Gastrocnemius medialis (tissue), 4 donors: Measurements from ENCODE around the gene MBTPS1. TPM values are rescaled to one million over a fixed set of nuclear protein-coding genes. Genes with fewer than 3 reads are reported as not detected.

Experiments
- ATAC-seq, 2 donors: fragments of 150-250 bp; one replicate each; pipeline ENCODE4 v1.9.1; 2016
- DNase-seq, 2 donors: peaks; one replicate each; pipeline ENCODE4 v3.0.0-alpha.2; 2019
- H3K27ac ChIP-seq, 4 donors: fragments of 200-600 bp; sonication (generic); 1 replicate in 1 of 4; 2 replicates in 3 of 4; pipeline ENCODE4 v1.5.1; 2016 to 2018; ENCODE audit warnings: mild to moderate bottlenecking in 2 of 4, moderate library complexity in 1 of 4
- H3K27me3 ChIP-seq, 3 donors: fragments of 200-600 bp; sonication (generic) in 2 of 3; 1 replicate in 1 of 3; 2 replicates in 2 of 3; pipeline versions ENCODE4 v1.5.1 to v1.6.0; 2016 to 2019; ENCODE audit warnings: mild to moderate bottlenecking in 1 of 3, moderate library complexity in 1 of 3
- H3K36me3 ChIP-seq, 2 donors: fragments of 200-600 bp; sonication (generic) in 1 of 2; one replicate each; pipeline ENCODE4 v1.5.1; 2017 to 2018
- H3K4me1 ChIP-seq, 2 donors: fragments of 200-600 bp; sonication (generic) in 1 of 2; one replicate each; pipeline ENCODE4 v1.5.1; 2016 to 2017; ENCODE audit warnings: mild to moderate bottlenecking in 2 of 2
- H3K4me3 ChIP-seq, 4 donors: fragments of 200-600 bp; sonication (generic) in 3 of 4; 1 replicate in 1 of 4; 2 replicates in 3 of 4; pipeline ENCODE4 v1.5.1; 2016 to 2019; ENCODE audit warnings: mild to moderate bottlenecking in 2 of 4
- H3K9me3 ChIP-seq, 3 donors: fragments of 200-600 bp; sonication (generic) in 2 of 3; 1 replicate in 1 of 3; 2 replicates in 2 of 3; pipeline ENCODE4 v1.5.1; 2016 to 2019
- CTCF ChIP-seq, 5 experiments: fragments of 450-650 bp in 3 of 5; fragments of 200-600 bp in 2 of 5; sonication (generic) in 2 of 5; IDR thresholded peaks in 4 of 5; conservative IDR thresholded peaks in 1 of 5; 1 replicate in 4 of 5; 2 replicates in 1 of 5; pipeline ENCODE4 v1.5.1; 2016 to 2019; ENCODE audit warnings: antibody characterized with exemption in 5 of 5, mild to moderate bottlenecking in 3 of 5, moderate library complexity in 3 of 5
- POLR2A ChIP-seq, 2 donors: fragments of 450-650 bp; IDR thresholded peaks; one replicate each; pipeline ENCODE4 v1.6.1; 2017; ENCODE audit warnings: antibody characterized with exemption in 2 of 2, mild to moderate bottlenecking in 2 of 2, moderate library complexity in 2 of 2
- in situ Hi-C, 4 donors: fragments of 200-750 bp; cut with MboI; loops; one replicate each; pipeline versions ENCODE4 v1.15.0 to v1.8.0; 2017; ENCODE audit warnings: low sequenced_read_pairs in 4 of 4
- intact Hi-C: fragments of 100-400 bp; cut with DNase I; formaldehyde crosslinking; loops from one replicate; pipeline ENCODE4 v1.15.1; 2023; ENCODE audit warnings: low total_unique reads
- total RNA-seq, 4 donors: library from RNA; depleted of rRNA; stranded (reverse); fragments of >200 nt; gene quantifications; one replicate each; pipeline versions ENCODE4 v1.1.0 to v1.2.3, GENCODE V29; 2016

Gene MBTPS1
- total RNA-seq, 4 donors from 2014 or later = 28.8 to 44.3 (median 38.5) TPM

GRCh38 chr16:84020353-84020752, 96.4 kb downstream of the MBTPS1 start:
- intact Hi-C loops = no loop called here
- in situ Hi-C loops = no loop called here
- Histone ChIP-seq H3K4me1 (no peaks in the 10 kb centered on the region), H3K27me3 (no peaks in the 10 kb centered on the region), H3K27ac (no peak overlapping the region), H3K36me3 (no peaks in the 10 kb centered on the region), H3K4me3 (no peak overlapping the region), H3K9me3 (no peaks in the 10 kb centered on the region)
- no peak for ATAC-seq
- TF ChIP-seq CTCF (IDR thresholded peaks at IDR 0.05 in 4 of 5, conservative IDR thresholded peaks at IDR 0.05 in 1 of 5) (no peak), POLR2A (IDR thresholded peaks at IDR 0.05) (no peak)
- no peak for DNase-seq

- no peak for TF ChIP-seq CTCF (IDR thresholded peaks at IDR 0.05 in 4 of 5, conservative IDR thresholded peaks at IDR 0.05 in 1 of 5)
- TF ChIP-seq POLR2A (IDR thresholded peaks at IDR 0.05) = no peak
- DNase-seq (no peak), ATAC-seq (no peak)
- Histone ChIP-seq H3K9me3 (no peaks in the 10 kb centered on the region), H3K27me3 (no peaks in the 10 kb centered on the region), H3K27ac (no peak overlapping the region), H3K36me3 (no peaks in the 10 kb centered on the region), H3K4me1 (no peaks in the 10 kb centered on the region), H3K4me3 (no peak overlapping the region)
- in situ Hi-C loops (no loop called here), intact Hi-C loops (no loop called here)
Measured at GRCh38 chr16:84018710-84019109, 98.0 kb downstream of the MBTPS1 start.

- in situ Hi-C loops (no loop called here), intact Hi-C loops (no loop called here)
- Histone ChIP-seq H3K4me1 (no peaks in the 10 kb centered on the region), H3K9me3 (no peaks in the 10 kb centered on the region), H3K36me3 (no peaks in the 10 kb centered on the region), H3K4me3 (no peak overlapping the region), H3K27me3 (no peaks in the 10 kb centered on the region), H3K27ac (no peak overlapping the region)
- no peak for DNase-seq
- no peak for ATAC-seq
- TF ChIP-seq POLR2A (IDR thresholded peaks at IDR 0.05) (no peak), CTCF (IDR thresholded peaks at IDR 0.05 in 4 of 5, conservative IDR thresholded peaks at IDR 0.05 in 1 of 5) (no peak)
Measured at GRCh38 chr16:84016477-84016876, 100.3 kb downstream of the MBTPS1 start.

- H3K4me1 ChIP-seq = no peaks in the 10 kb centered on the region
- no peaks in the 10 kb centered on the region for H3K9me3 ChIP-seq
- H3K4me3 ChIP-seq = no peak overlapping the region
- TF ChIP-seq CTCF (IDR thresholded peaks at IDR 0.05 in 4 of 5, conservative IDR thresholded peaks at IDR 0.05 in 1 of 5) (no peak), POLR2A (IDR thresholded peaks at IDR 0.05) (no peak)
- DNase-seq (no peak), ATAC-seq (no peak)
- in situ Hi-C loops (no loop called here), intact Hi-C loops (no loop called here)
- no peak overlapping the region for H3K27ac ChIP-seq
- no peaks in the 10 kb centered on the region for H3K36me3 ChIP-seq
- no peaks in the 10 kb centered on the region for H3K27me3 ChIP-seq
Measured at GRCh38 chr16:84015399-84015798, 101.3 kb downstream of the MBTPS1 start.

GRCh38 chr16:84014570-84015327, 102.0 kb downstream of the MBTPS1 start:
- Histone ChIP-seq H3K36me3 (no peaks in the 10 kb centered on the region), H3K4me1 (no peaks in the 10 kb centered on the region), H3K9me3 (no peaks in the 10 kb centered on the region), H3K4me3 (no peak overlapping the region), H3K27ac (no peak overlapping the region), H3K27me3 (no peaks in the 10 kb centered on the region)
- ATAC-seq (no peak), DNase-seq (no peak)
- intact Hi-C loops = no loop called here
- TF ChIP-seq POLR2A (IDR thresholded peaks at IDR 0.05) = no peak
- in situ Hi-C loops = no loop called here
